GM06990 (cell line): ENCODE data around the gene KCTD6.

Experiments
- DNase-seq: peaks from one replicate; pipeline ENCODE4 v3.0.0-alpha.2; 2011; ENCODE audit not compliant: insufficient read length; ENCODE audit errors: extremely low read depth
- H3K27me3 ChIP-seq: replicated peaks from 2 replicates; pipeline ENCODE4 v1.6.0; 2011; ENCODE audit warnings: low read length; ENCODE audit not compliant: control insufficient read depth, insufficient read depth
- H3K36me3 ChIP-seq: 2 replicates; pipeline ENCODE4 v1.5.1; 2011; ENCODE audit warnings: low read length; ENCODE audit not compliant: control insufficient read depth, insufficient read depth
- H3K4me3 ChIP-seq: replicated peaks from 2 replicates; pipeline ENCODE4 v1.5.1; 2011; ENCODE audit warnings: low read depth, mild to moderate bottlenecking, control low read depth, low read length
- CTCF ChIP-seq: IDR thresholded peaks from 2 replicates; pipeline ENCODE4 v1.5.1; 2011; ENCODE audit warnings: low read length, control low read depth, mild to moderate bottlenecking, inconsistent platforms; ENCODE audit not compliant: insufficient read depth, poor library complexity, severe bottlenecking

Gene KCTD6

GRCh38 chr3:58529516-58530353, 37.8 kb downstream of the KCTD6 start:
- Histone ChIP-seq H3K4me3 (no peak overlapping the region), H3K36me3 (no peaks in the 10 kb centered on the region), H3K27me3 (no peaks in the 10 kb centered on the region; the same call in 1 of the 2 replicates)
- peak; percentile 47 for TF ChIP-seq CTCF
- no peak for DNase-seq

- TF ChIP-seq CTCF = no peak
- no peaks in the 10 kb centered on the region; the same call in 1 of the 2 replicates for H3K27me3 ChIP-seq
- H3K4me3 ChIP-seq = no peak overlapping the region
- no peaks in the 10 kb centered on the region for H3K36me3 ChIP-seq
- no peak for DNase-seq
These were observed 38.5 kb downstream of the KCTD6 start for GRCh38 chr3:58530354-58530865.

- DNase-seq = no peak
- H3K4me3 ChIP-seq = no peak overlapping the region
- H3K27me3 ChIP-seq = no peaks in the 10 kb centered on the region; the same call in 1 of the 2 replicates
- no peaks in the 10 kb centered on the region for H3K36me3 ChIP-seq
- peak; percentile 6 for TF ChIP-seq CTCF
These were observed 39.7 kb downstream of the KCTD6 start for GRCh38 chr3:58531555-58531954.

- no peaks in the 10 kb centered on the region; the same call in 1 of the 2 replicates for H3K27me3 ChIP-seq
- H3K36me3 ChIP-seq = no peaks in the 10 kb centered on the region
- no peak for TF ChIP-seq CTCF
- no peak for DNase-seq
- no peak overlapping the region for H3K4me3 ChIP-seq
These were observed 40.1 kb downstream of the KCTD6 start for GRCh38 chr3:58531956-58532355.

GRCh38 chr3:58532794-58533220, 40.9 kb downstream of the KCTD6 start:
- DNase-seq = peak; percentile 78
- TF ChIP-seq CTCF = peak; percentile 88
- H3K27me3 ChIP-seq = no peaks in the 10 kb centered on the region; the same call in 1 of the 2 replicates
- H3K4me3 ChIP-seq = no peak overlapping the region
- H3K36me3 ChIP-seq = no peaks in the 10 kb centered on the region
